ENCODE results near the gene PLPP7.

DNA sequence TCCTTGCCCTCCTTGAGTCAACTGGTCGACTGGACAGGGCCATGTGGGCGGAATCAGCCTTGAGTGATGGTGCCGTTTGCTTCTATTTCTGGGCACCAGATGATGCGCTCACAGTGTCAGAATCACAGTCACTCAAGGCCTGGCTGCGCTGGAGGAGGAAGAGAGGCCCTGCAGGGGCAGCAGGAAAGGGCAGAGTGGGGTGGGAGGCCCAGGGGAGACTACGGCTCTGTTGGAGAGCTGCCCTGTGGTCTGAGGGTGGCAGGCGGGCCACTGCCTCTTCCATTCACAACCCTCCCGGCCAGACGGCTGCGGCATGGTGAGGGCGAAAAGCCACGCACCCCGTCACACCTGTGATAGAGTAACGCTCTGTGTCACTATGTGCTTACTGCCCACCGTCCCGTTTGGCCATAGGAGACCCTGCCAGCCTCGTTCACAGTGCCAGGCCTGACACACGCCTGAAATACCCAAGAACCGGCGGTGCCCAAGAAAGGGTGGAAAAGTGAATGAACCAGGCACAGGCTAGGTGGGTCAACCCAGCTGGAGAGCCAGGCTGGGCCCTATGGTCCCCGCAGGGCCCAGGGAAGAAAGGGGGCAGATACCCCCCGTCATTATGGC is 9.9 kb downstream of the PLPP7 start:
- TF ChIP-seq, protein P1, sequence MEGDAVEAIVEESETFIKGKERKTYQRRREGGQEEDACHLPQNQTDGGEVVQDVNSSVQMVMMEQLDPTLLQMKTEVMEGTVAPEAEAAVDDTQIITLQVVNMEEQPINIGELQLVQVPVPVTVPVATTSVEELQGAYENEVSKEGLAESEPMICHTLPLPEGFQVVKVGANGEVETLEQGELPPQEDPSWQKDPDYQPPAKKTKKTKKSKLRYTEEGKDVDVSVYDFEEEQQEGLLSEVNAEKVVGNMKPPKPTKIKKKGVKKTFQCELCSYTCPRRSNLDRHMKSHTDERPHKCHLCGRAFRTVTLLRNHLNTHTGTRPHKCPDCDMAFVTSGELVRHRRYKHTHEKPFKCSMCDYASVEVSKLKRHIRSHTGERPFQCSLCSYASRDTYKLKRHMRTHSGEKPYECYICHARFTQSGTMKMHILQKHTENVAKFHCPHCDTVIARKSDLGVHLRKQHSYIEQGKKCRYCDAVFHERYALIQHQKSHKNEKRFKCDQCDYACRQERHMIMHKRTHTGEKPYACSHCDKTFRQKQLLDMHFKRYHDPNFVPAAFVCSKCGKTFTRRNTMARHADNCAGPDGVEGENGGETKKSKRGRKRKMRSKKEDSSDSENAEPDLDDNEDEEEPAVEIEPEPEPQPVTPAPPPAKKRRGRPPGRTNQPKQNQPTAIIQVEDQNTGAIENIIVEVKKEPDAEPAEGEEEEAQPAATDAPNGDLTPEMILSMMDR (IDR thresholded peaks at IDR 0.05), result no peak
- TF ChIP-seq RAD21 (conservative IDR thresholded peaks at IDR 0.05 in 1 of 2, IDR thresholded peaks at IDR 0.05 in 1 of 2) (no peak), FOSL2 (IDR thresholded peaks at IDR 0.05) (no peak), FOSL2 (CRISPR knock-in tag; IDR thresholded peaks at IDR 0.05) (no peak), HDAC2 (IDR thresholded peaks at IDR 0.05) (no peak), MAFK (IDR thresholded peaks at IDR 0.05; ENCODE audit: partially characterized antibody) (no peak), CHD4 (IDR thresholded peaks at IDR 0.05; ENCODE audit: borderline replicate concordance) (no peak), POLR2A (IDR thresholded peaks at IDR 0.05; ENCODE audit: low read length) (no peak), RNF2 (IDR thresholded peaks at IDR 0.05; ENCODE audit: borderline replicate concordance, low read depth) (no peak), EP300 (IDR thresholded peaks at IDR 0.05) (no peak)
- TF ChIP-seq, protein P2, sequence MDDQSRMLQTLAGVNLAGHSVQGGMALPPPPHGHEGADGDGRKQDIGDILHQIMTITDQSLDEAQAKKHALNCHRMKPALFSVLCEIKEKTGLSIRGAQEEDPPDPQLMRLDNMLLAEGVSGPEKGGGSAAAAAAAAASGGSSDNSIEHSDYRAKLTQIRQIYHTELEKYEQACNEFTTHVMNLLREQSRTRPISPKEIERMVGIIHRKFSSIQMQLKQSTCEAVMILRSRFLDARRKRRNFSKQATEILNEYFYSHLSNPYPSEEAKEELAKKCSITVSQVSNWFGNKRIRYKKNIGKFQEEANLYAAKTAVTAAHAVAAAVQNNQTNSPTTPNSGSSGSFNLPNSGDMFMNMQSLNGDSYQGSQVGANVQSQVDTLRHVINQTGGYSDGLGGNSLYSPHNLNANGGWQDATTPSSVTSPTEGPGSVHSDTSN (IDR thresholded peaks at IDR 0.05), result no peak
- TF ChIP-seq, protein P3, sequence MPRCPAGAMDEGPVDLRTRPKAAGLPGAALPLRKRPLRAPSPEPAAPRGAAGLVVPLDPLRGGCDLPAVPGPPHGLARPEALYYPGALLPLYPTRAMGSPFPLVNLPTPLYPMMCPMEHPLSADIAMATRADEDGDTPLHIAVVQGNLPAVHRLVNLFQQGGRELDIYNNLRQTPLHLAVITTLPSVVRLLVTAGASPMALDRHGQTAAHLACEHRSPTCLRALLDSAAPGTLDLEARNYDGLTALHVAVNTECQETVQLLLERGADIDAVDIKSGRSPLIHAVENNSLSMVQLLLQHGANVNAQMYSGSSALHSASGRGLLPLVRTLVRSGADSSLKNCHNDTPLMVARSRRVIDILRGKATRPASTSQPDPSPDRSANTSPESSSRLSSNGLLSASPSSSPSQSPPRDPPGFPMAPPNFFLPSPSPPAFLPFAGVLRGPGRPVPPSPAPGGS (IDR thresholded peaks at IDR 0.05), result no peak
- TF ChIP-seq, protein P4, sequence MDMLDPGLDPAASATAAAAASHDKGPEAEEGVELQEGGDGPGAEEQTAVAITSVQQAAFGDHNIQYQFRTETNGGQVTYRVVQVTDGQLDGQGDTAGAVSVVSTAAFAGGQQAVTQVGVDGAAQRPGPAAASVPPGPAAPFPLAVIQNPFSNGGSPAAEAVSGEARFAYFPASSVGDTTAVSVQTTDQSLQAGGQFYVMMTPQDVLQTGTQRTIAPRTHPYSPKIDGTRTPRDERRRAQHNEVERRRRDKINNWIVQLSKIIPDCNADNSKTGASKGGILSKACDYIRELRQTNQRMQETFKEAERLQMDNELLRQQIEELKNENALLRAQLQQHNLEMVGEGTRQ (IDR thresholded peaks at IDR 0.05), result no peak

Data from A549 (cell line).